Measurements from ENCODE around the gene IGF1R. TPM values are rescaled to one million over a fixed set of nuclear protein-coding genes. Genes with fewer than 3 reads are reported as not detected.
"Not testable (repeated sequence)": the region's sequence is repeated elsewhere in the genome, so short reads cannot be mapped to it uniquely, and the experiment has no call there.

IGF1R gene
- total RNA-seq, 1 experiment from 2014 or later = 125 TPM

DNA sequence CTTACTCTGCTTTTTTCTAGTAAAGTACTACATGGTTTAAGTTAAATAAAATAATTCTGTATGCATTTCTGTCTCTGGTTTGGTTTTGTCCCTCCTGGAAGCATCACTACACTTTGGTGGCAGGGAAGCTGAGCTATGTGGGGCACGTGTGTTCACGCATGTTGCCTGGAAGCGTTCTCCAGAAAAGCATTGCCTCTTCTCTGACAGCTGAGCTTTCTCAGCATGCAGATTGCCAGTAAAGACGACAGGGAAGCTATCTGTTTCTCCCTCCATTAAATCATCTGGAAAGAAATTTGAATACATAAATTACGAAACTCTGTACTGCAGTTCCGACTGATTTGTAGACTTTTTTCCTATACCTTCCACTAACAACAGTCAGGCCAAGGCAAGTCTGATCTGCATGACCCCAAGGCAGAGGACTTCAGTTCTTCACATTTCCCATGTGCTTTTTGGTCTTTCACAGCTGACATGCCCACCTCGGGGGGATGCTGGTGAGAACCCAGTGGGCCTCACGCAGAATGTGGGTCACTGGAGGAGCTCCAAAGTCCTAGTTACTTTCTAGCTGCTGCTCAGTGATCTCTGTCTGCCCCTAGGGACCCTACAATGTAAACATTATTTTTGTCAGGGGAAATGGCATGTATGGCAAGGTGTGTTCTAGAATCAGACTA is 316.3 kb downstream of the IGF1R start (continued):
- TF ChIP-seq, protein P1, sequence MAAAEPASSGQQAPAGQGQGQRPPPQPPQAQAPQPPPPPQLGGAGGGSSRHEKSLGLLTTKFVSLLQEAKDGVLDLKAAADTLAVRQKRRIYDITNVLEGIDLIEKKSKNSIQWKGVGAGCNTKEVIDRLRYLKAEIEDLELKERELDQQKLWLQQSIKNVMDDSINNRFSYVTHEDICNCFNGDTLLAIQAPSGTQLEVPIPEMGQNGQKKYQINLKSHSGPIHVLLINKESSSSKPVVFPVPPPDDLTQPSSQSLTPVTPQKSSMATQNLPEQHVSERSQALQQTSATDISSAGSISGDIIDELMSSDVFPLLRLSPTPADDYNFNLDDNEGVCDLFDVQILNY (CRISPR knock-in tag; IDR thresholded peaks at IDR 0.05) = no peak

DNA sequence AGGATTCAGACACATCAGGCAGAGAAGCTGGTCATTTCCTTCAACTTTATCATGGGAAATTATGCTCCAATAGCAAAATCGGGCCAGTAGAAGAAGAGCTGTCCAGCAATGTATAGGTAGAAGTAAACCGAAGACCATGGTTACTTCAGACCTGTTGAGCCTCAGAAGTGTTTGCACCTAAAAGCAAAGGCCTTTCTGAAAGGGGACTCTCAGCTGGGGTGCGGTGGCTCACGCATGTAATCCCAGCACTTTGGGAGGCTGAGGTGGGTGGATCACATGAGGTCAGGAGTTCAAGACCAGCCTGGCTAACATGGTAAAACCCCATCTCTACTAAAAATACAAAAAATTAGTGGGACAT is 316.8 kb downstream of the IGF1R start:
- CTCF ChIA-PET = interaction anchor here (0.8 to 2.0 kb wide), 4 partner anchors 71 to 537 kb away, joined by 3 to 6 read pairs (median 4); no protein-coding TSS in a partner anchor
- H3K27me3 Mint-ChIP-seq (ENCODE audit: low read depth); H3K4me3 Mint-ChIP-seq; H3K4me1 Mint-ChIP-seq; DNase-seq (ENCODE audit: low spot score); H3K9me3 Mint-ChIP-seq; H3K27ac Mint-ChIP-seq; ATAC-seq; POLR2A ChIA-PET: not testable (repeated sequence)
- peaks cover 32% of the 10 kb centered on the region for H3K36me3 Mint-ChIP-seq

DNA sequence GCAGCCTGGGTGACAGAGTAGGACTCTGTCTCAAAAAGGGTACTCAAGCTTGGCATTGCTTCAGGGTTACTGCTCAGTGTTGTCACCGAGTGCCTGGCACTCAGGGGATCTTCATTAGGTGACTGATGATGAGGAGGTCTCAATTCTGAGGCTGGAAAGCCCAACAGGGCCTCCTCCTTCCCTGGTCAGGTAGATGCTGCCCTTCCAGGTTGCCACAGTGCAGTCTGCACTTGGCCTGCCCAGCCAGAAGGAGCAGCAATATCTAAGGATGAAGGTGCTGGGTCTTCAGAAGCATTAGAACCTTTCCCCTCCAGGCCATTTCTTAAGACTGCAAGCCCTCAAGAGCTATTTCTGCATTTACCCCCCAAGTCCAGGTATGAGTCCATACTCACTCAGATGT is 317.3 kb downstream of the IGF1R start:
- peaks cover 27% of the 10 kb centered on the region for H3K36me3 Mint-ChIP-seq
- H3K4me3 Mint-ChIP-seq = no peak overlapping the region
- DNase-seq (ENCODE audit: low spot score) (no peak), ATAC-seq (peak; percentile 18; the same call in 1 of the 2 replicates)
- ChIA-PET CTCF (interaction anchor here (0.8 to 2.0 kb wide), 3 partner anchors 71 to 537 kb away, joined by 3 to 6 read pairs (median 4); no protein-coding TSS in a partner anchor), POLR2A (interaction anchor here (0.6 kb wide), 2 partner anchors 12 to 92 kb away, joined by 3 to 5 read pairs; no protein-coding TSS in a partner anchor)
- H3K4me1 Mint-ChIP-seq = 0 out of 2 replicates have a peak, but pooled peaks cover 3% of the 10 kb centered on the region
- no peak overlapping the region for H3K27ac Mint-ChIP-seq
- H3K27me3 Mint-ChIP-seq (ENCODE audit: low read depth) = no peaks in the 10 kb centered on the region
- TF ChIP-seq ZNF416 (CRISPR knock-in tag; IDR thresholded peaks at IDR 0.05) (no peak), ZNF396 (CRISPR knock-in tag; IDR thresholded peaks at IDR 0.05; ENCODE audit: borderline replicate concordance) (no peak), NR1H2 (CRISPR knock-in tag; IDR thresholded peaks at IDR 0.05) (no peak), NFATC4 (CRISPR knock-in tag; IDR thresholded peaks at IDR 0.05) (no peak), ZNF317 (CRISPR knock-in tag; IDR thresholded peaks at IDR 0.05; ENCODE audit: borderline replicate concordance, low read depth) (no peak), MYBL2 (CRISPR knock-in tag; IDR thresholded peaks at IDR 0.05) (no peak), CBFB (CRISPR knock-in tag; IDR thresholded peaks at IDR 0.05; ENCODE audit: low read depth) (no peak), FOXK1 (CRISPR knock-in tag; IDR thresholded peaks at IDR 0.05) (no peak), JUN (CRISPR knock-in tag; IDR thresholded peaks at IDR 0.05) (no peak), TEAD4 (CRISPR knock-in tag; IDR thresholded peaks at IDR 0.05) (no peak), KAT7 (CRISPR knock-in tag; IDR thresholded peaks at IDR 0.05; ENCODE audit: borderline replicate concordance) (no peak)
- TF ChIP-seq, protein P2, sequence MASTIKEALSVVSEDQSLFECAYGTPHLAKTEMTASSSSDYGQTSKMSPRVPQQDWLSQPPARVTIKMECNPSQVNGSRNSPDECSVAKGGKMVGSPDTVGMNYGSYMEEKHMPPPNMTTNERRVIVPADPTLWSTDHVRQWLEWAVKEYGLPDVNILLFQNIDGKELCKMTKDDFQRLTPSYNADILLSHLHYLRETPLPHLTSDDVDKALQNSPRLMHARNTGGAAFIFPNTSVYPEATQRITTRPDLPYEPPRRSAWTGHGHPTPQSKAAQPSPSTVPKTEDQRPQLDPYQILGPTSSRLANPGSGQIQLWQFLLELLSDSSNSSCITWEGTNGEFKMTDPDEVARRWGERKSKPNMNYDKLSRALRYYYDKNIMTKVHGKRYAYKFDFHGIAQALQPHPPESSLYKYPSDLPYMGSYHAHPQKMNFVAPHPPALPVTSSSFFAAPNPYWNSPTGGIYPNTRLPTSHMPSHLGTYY (CRISPR knock-in tag; IDR thresholded peaks at IDR 0.05) = no peak
- TF ChIP-seq, protein P3, sequence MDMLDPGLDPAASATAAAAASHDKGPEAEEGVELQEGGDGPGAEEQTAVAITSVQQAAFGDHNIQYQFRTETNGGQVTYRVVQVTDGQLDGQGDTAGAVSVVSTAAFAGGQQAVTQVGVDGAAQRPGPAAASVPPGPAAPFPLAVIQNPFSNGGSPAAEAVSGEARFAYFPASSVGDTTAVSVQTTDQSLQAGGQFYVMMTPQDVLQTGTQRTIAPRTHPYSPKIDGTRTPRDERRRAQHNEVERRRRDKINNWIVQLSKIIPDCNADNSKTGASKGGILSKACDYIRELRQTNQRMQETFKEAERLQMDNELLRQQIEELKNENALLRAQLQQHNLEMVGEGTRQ (CRISPR knock-in tag; IDR thresholded peaks at IDR 0.05) = no peak
- TF ChIP-seq, protein P4, sequence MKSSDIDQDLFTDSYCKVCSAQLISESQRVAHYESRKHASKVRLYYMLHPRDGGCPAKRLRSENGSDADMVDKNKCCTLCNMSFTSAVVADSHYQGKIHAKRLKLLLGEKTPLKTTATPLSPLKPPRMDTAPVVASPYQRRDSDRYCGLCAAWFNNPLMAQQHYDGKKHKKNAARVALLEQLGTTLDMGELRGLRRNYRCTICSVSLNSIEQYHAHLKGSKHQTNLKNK (CRISPR knock-in tag; IDR thresholded peaks at IDR 0.05) = no peak
- TF ChIP-seq, protein P5, sequence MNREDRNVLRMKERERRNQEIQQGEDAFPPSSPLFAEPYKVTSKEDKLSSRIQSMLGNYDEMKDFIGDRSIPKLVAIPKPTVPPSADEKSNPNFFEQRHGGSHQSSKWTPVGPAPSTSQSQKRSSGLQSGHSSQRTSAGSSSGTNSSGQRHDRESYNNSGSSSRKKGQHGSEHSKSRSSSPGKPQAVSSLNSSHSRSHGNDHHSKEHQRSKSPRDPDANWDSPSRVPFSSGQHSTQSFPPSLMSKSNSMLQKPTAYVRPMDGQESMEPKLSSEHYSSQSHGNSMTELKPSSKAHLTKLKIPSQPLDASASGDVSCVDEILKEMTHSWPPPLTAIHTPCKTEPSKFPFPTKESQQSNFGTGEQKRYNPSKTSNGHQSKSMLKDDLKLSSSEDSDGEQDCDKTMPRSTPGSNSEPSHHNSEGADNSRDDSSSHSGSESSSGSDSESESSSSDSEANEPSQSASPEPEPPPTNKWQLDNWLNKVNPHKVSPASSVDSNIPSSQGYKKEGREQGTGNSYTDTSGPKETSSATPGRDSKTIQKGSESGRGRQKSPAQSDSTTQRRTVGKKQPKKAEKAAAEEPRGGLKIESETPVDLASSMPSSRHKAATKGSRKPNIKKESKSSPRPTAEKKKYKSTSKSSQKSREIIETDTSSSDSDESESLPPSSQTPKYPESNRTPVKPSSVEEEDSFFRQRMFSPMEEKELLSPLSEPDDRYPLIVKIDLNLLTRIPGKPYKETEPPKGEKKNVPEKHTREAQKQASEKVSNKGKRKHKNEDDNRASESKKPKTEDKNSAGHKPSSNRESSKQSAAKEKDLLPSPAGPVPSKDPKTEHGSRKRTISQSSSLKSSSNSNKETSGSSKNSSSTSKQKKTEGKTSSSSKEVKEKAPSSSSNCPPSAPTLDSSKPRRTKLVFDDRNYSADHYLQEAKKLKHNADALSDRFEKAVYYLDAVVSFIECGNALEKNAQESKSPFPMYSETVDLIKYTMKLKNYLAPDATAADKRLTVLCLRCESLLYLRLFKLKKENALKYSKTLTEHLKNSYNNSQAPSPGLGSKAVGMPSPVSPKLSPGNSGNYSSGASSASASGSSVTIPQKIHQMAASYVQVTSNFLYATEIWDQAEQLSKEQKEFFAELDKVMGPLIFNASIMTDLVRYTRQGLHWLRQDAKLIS (CRISPR knock-in tag; IDR thresholded peaks at IDR 0.05; ENCODE audit: borderline replicate concordance) = no peak
- TF ChIP-seq, protein P6, sequence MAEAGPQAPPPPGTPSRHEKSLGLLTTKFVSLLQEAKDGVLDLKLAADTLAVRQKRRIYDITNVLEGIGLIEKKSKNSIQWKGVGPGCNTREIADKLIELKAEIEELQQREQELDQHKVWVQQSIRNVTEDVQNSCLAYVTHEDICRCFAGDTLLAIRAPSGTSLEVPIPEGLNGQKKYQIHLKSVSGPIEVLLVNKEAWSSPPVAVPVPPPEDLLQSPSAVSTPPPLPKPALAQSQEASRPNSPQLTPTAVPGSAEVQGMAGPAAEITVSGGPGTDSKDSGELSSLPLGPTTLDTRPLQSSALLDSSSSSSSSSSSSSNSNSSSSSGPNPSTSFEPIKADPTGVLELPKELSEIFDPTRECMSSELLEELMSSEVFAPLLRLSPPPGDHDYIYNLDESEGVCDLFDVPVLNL (CRISPR knock-in tag; IDR thresholded peaks at IDR 0.05; ENCODE audit: borderline replicate concordance, low read depth) = no peak
- TF ChIP-seq, protein P7, sequence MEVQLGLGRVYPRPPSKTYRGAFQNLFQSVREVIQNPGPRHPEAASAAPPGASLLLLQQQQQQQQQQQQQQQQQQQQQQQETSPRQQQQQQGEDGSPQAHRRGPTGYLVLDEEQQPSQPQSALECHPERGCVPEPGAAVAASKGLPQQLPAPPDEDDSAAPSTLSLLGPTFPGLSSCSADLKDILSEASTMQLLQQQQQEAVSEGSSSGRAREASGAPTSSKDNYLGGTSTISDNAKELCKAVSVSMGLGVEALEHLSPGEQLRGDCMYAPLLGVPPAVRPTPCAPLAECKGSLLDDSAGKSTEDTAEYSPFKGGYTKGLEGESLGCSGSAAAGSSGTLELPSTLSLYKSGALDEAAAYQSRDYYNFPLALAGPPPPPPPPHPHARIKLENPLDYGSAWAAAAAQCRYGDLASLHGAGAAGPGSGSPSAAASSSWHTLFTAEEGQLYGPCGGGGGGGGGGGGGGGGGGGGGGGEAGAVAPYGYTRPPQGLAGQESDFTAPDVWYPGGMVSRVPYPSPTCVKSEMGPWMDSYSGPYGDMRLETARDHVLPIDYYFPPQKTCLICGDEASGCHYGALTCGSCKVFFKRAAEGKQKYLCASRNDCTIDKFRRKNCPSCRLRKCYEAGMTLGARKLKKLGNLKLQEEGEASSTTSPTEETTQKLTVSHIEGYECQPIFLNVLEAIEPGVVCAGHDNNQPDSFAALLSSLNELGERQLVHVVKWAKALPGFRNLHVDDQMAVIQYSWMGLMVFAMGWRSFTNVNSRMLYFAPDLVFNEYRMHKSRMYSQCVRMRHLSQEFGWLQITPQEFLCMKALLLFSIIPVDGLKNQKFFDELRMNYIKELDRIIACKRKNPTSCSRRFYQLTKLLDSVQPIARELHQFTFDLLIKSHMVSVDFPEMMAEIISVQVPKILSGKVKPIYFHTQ (CRISPR knock-in tag; IDR thresholded peaks at IDR 0.05) = no peak
- H3K9me3 Mint-ChIP-seq = peaks cover 9% of the 10 kb centered on the region

All from WTC11 (cell line).